HepG2 (cell line): ENCODE results near the gene MRPL51. TPM values are rescaled to one million over a fixed set of nuclear protein-coding genes. Genes with fewer than 3 reads are reported as not detected.

ENCODE experiments used
- CHCHD3 ChIP-seq: sonication (generic); formaldehyde crosslinking; IDR thresholded peaks from 2 replicates; pipeline ENCODE4 v1.8.0; 2022; ENCODE audit warnings: mild to moderate bottlenecking, missing genetic modification reagents, moderate library complexity
- DNMT1 ChIP-seq: sonication (generic); formaldehyde crosslinking; IDR thresholded peaks from 2 replicates; pipeline ENCODE4 v1.5.1; 2020; ENCODE audit warnings: mild to moderate bottlenecking, missing genetic modification reagents
- ERF ChIP-seq: IDR thresholded peaks from 2 replicates; pipeline ENCODE4 v1.6.1; 2018; ENCODE audit warnings: missing biosample characterization, missing genetic modification reagents
- FOXK1 ChIP-seq: sonication (generic); formaldehyde crosslinking; IDR thresholded peaks from 2 replicates; pipeline ENCODE4 v1.4.0; 2020; ENCODE audit warnings: low read depth, missing genetic modification reagents, borderline replicate concordance
- KLF15 ChIP-seq: sonication (generic); formaldehyde crosslinking; IDR thresholded peaks from 2 replicates; pipeline ENCODE4 v1.8.1; 2023; ENCODE audit warnings: borderline replicate concordance, mild to moderate bottlenecking, inconsistent platforms, missing genetic modification reagents, mixed read lengths
- MBD4 ChIP-seq: IDR thresholded peaks from 2 replicates; pipeline ENCODE4 v1.6.1; 2012; ENCODE audit warnings: low read length, inconsistent platforms, borderline replicate concordance
- NCOA5 ChIP-seq: sonication (generic); formaldehyde crosslinking; IDR thresholded peaks from 2 replicates; pipeline ENCODE4 v1.4.0; 2020; ENCODE audit warnings: missing genetic modification reagents
- RARG ChIP-seq: sonication (generic); formaldehyde crosslinking; IDR thresholded peaks from 2 replicates; pipeline ENCODE4 v1.4.0; 2020; ENCODE audit warnings: low read depth, mild to moderate bottlenecking, missing genetic modification reagents
- RORA ChIP-seq: sonication (generic); formaldehyde crosslinking; IDR thresholded peaks from 2 replicates; pipeline ENCODE4 v1.5.0; 2020; ENCODE audit warnings: mild to moderate bottlenecking, missing genetic modification reagents, moderate library complexity
- SKIL ChIP-seq: sonication (generic); formaldehyde crosslinking; IDR thresholded peaks from 2 replicates; pipeline ENCODE4 v1.8.0; 2022; ENCODE audit warnings: missing genetic modification reagents, mild to moderate bottlenecking, moderate library complexity, borderline replicate concordance
- TBL1XR1 ChIP-seq: fragments of 150-350 bp; IDR thresholded peaks from 2 replicates; pipeline ENCODE4 v1.6.1; 2014; ENCODE audit warnings: borderline replicate concordance, low read length; ENCODE audit not compliant: partially characterized antibody
- TBX3 ChIP-seq: fragments of 450-650 bp; IDR thresholded peaks from 2 replicates; pipeline ENCODE4 v1.6.1; 2017; ENCODE audit warnings: antibody characterized with exemption, mild to moderate bottlenecking, inconsistent platforms, borderline replicate concordance
- ZNF17 ChIP-seq: sonication (generic); formaldehyde crosslinking; IDR thresholded peaks from 2 replicates; pipeline ENCODE4 v1.5.0; 2020; ENCODE audit warnings: mild to moderate bottlenecking, missing genetic modification reagents
- ZNF251 ChIP-seq: sonication (generic); formaldehyde crosslinking; IDR thresholded peaks from 2 replicates; pipeline ENCODE4 v1.9.0; 2021; ENCODE audit warnings: mild to moderate bottlenecking, missing genetic modification reagents
- ZNF776 ChIP-seq: sonication (generic); formaldehyde crosslinking; IDR thresholded peaks from 2 replicates; pipeline ENCODE4 v1.4.0; 2020; ENCODE audit warnings: mild to moderate bottlenecking, missing genetic modification reagents
- polyA plus RNA-seq, 8 experiments: library from polyadenylated mRNA; depleted of rRNA in 3 of 8; stranded (reverse) in 7 of 8; unstranded in 1 of 8; fragments of >200 nt; fragmentation: Illumina TruSeq in 4 of 8; extraction: Trizol in 4 of 8; gene quantifications; 2 replicates each; pipeline versions ENCODE4 v1.2.1 to v1.2.3, GENCODE V29; 2011 to 2016; ENCODE audit warnings: low read depth in 4 of 8, missing spikeins in 1 of 8, mixed read lengths in 1 of 8; ENCODE audit not compliant: insufficient read depth in 1 of 8
- total RNA-seq, 5 experiments: library from RNA; depleted of rRNA; stranded (reverse); fragments of >200 nt; fragmentation: Illumina TruSeq; extraction: Trizol; gene quantifications; 2 replicates each; pipeline ENCODE4 v1.2.3, GENCODE V29; 2016; ENCODE audit warnings: low read depth in 1 of 5
- TF ChIP-seq, protein P1 (sequence below): sonication (generic); formaldehyde crosslinking; IDR thresholded peaks from 2 replicates; pipeline ENCODE4 v1.8.0; 2022; ENCODE audit warnings: missing genetic modification reagents, mild to moderate bottlenecking, borderline replicate concordance
- TF ChIP-seq, protein P2 (sequence below): fragments of 450-650 bp; IDR thresholded peaks from 2 replicates; pipeline ENCODE4 v1.6.1; 2016
- TF ChIP-seq, protein P3 (sequence below): sonication (generic); formaldehyde crosslinking; IDR thresholded peaks from 2 replicates; pipeline ENCODE4 v1.4.0; 2020; ENCODE audit warnings: low read depth, mild to moderate bottlenecking, missing genetic modification reagents
- TF ChIP-seq, protein P4 (sequence below): sonication (generic); formaldehyde crosslinking; IDR thresholded peaks from 2 replicates; pipeline ENCODE4 v1.5.0; 2020; ENCODE audit warnings: mild to moderate bottlenecking, missing genetic modification reagents

The MRPL51 gene
- total and polyA plus RNA-seq, 2 of the 13 experiments (the other 11 are each of a cell fraction or from before 2014, with no cell fraction given), result 64.8 to 278 TPM

DNA sequence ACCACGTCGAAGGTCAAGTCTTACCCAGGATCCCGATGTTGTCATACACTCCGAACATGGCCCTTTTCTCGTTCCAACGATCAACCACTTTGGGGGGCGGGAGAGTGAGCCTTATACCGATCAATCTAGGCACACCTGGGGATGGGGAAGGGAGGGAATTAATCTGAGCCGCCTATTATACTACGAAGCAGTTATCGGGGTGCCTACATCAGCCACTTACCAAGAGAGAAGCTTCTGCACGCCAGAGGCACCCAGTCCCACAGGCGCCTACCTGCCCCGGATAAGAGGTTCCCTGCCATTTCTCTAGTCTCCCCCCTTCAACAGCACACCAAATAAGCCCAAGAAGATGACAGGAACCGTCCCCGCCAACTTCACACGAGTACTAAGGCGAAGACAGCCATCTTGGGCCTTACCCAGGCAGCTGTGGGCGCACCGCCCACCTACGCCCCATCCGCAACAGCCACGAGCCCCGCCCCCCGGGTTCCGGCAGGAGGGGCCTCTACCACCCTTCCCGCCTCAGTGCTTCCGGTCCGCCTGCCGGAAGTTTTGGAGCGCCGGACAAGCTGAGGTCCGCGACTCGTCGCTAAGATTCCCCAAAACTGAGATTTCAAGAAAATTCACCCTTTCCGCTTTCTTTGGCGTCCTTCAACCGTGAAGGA lies at the start of gene MRPL51 (continued):
- TF ChIP-seq, protein P1, sequence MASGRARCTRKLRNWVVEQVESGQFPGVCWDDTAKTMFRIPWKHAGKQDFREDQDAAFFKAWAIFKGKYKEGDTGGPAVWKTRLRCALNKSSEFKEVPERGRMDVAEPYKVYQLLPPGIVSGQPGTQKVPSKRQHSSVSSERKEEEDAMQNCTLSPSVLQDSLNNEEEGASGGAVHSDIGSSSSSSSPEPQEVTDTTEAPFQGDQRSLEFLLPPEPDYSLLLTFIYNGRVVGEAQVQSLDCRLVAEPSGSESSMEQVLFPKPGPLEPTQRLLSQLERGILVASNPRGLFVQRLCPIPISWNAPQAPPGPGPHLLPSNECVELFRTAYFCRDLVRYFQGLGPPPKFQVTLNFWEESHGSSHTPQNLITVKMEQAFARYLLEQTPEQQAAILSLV (CRISPR knock-in tag), result no peak
- TF ChIP-seq, protein P2, sequence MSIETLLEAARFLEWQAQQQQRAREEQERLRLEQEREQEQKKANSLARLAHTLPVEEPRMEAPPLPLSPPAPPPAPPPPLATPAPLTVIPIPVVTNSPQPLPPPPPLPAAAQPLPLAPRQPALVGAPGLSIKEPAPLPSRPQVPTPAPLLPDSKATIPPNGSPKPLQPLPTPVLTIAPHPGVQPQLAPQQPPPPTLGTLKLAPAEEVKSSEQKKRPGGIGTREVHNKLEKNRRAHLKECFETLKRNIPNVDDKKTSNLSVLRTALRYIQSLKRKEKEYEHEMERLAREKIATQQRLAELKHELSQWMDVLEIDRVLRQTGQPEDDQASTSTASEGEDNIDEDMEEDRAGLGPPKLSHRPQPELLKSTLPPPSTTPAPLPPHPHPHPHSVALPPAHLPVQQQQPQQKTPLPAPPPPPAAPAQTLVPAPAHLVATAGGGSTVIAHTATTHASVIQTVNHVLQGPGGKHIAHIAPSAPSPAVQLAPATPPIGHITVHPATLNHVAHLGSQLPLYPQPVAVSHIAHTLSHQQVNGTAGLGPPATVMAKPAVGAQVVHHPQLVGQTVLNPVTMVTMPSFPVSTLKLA, result peak; percentile 59
- TF ChIP-seq MBD4, result no peak
- TF ChIP-seq KLF15 (CRISPR knock-in tag), result no peak
- TF ChIP-seq RARG (CRISPR knock-in tag), result no peak
- TF ChIP-seq, protein P3, sequence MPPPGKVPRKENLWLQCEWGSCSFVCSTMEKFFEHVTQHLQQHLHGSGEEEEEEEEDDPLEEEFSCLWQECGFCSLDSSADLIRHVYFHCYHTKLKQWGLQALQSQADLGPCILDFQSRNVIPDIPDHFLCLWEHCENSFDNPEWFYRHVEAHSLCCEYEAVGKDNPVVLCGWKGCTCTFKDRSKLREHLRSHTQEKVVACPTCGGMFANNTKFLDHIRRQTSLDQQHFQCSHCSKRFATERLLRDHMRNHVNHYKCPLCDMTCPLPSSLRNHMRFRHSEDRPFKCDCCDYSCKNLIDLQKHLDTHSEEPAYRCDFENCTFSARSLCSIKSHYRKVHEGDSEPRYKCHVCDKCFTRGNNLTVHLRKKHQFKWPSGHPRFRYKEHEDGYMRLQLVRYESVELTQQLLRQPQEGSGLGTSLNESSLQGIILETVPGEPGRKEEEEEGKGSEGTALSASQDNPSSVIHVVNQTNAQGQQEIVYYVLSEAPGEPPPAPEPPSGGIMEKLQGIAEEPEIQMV (CRISPR knock-in tag), result peak; percentile 86
- no peak for TF ChIP-seq NCOA5 (CRISPR knock-in tag)
- no peak for TF ChIP-seq CHCHD3 (CRISPR knock-in tag)
- no peak for TF ChIP-seq ZNF251 (CRISPR knock-in tag)
- TF ChIP-seq, protein P4, sequence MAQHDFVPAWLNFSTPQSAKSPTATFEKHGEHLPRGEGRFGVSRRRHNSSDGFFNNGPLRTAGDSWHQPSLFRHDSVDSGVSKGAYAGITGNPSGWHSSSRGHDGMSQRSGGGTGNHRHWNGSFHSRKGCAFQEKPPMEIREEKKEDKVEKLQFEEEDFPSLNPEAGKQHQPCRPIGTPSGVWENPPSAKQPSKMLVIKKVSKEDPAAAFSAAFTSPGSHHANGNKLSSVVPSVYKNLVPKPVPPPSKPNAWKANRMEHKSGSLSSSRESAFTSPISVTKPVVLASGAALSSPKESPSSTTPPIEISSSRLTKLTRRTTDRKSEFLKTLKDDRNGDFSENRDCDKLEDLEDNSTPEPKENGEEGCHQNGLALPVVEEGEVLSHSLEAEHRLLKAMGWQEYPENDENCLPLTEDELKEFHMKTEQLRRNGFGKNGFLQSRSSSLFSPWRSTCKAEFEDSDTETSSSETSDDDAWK (CRISPR knock-in tag), result no peak
- TF ChIP-seq ZNF776, result no peak
- no peak for TF ChIP-seq TBX3
- TF ChIP-seq FOXK1, result peak; percentile 88; the same call in 1 of the 2 replicates
- no peak for TF ChIP-seq DNMT1
- TF ChIP-seq RORA (CRISPR knock-in tag), result no peak
- TF ChIP-seq SKIL (CRISPR knock-in tag), result no peak
- TF ChIP-seq TBL1XR1, result no peak
- no peak for TF ChIP-seq ZNF17 (CRISPR knock-in tag)
- TF ChIP-seq ERF (CRISPR knock-in tag), result 0 out of 2 replicates have a peak, but pooled peaks have one; percentile 47
